SJCRH30 (cell line): ENCODE measurements around the gene UBL4A. TPM values are rescaled to one million over a fixed set of nuclear protein-coding genes. Genes with fewer than 3 reads are reported as not detected.

Experiments used
- DNase-seq, 2 experiments: peaks; one replicate each; pipeline ENCODE4 v3.0.0-alpha.2; 2015 to 2020
- H3K27ac ChIP-seq: fragments of 250-450 bp; sonication (Bioruptor Pico); 2 replicates; pipeline ENCODE4 v1.5.1; 2020; ENCODE audit warnings: mild to moderate bottlenecking, moderate library complexity
- H3K27me3 ChIP-seq: fragments of 250-450 bp; sonication (Bioruptor Pico); 2 replicates; pipeline ENCODE4 v1.5.1; 2020; ENCODE audit warnings: mild to moderate bottlenecking, moderate library complexity
- H3K36me3 ChIP-seq: fragments of 250-450 bp; sonication (Bioruptor Pico); 2 replicates; pipeline ENCODE4 v1.5.1; 2020; ENCODE audit warnings: mild to moderate bottlenecking, moderate library complexity
- H3K4me1 ChIP-seq: fragments of 250-450 bp; sonication (Bioruptor Pico); 2 replicates; pipeline ENCODE4 v1.5.1; 2020; ENCODE audit warnings: mild to moderate bottlenecking, moderate library complexity
- H3K4me3 ChIP-seq: fragments of 250-450 bp; sonication (Bioruptor Pico); 2 replicates; pipeline ENCODE4 v1.5.1; 2020; ENCODE audit warnings: mild to moderate bottlenecking, moderate library complexity
- H3K9me3 ChIP-seq: fragments of 250-450 bp; sonication (Bioruptor Pico); replicated peaks from 2 replicates; pipeline ENCODE4 v1.5.1; 2020; ENCODE audit warnings: mild to moderate bottlenecking, moderate library complexity
- total RNA-seq: library from RNA; depleted of rRNA; stranded (reverse); fragments of >200 nt; shearing (Covaris generic); gene quantifications from 2 replicates; pipeline ENCODE4 v1.2.3, GENCODE V29; 2014; rRNA removed

UBL4A gene
- total RNA-seq = 39.4 and 40.8 TPM in 2 replicates

- no peaks in the 10 kb centered on the region for H3K36me3 ChIP-seq
- H3K4me1 ChIP-seq = no peaks in the 10 kb centered on the region
- DNase-seq = peak; percentile 61 to 65
- H3K4me3 ChIP-seq = peak within 1 kb of the TSS; percentile 72
- no peaks in the 10 kb centered on the region for H3K27me3 ChIP-seq
- H3K27ac ChIP-seq = peak within 1 kb of the TSS; percentile 47; the same call in 1 of the 2 replicates
- no peaks in the 10 kb centered on the region for H3K9me3 ChIP-seq
These were observed at the start of gene UBL4A for GRCh38 chrX:154486396-154487207. TSS of gene UBL4A (minus strand) at chrX:154486615. CDS start at chrX:154486584, 31 bp downstream.

DNA sequence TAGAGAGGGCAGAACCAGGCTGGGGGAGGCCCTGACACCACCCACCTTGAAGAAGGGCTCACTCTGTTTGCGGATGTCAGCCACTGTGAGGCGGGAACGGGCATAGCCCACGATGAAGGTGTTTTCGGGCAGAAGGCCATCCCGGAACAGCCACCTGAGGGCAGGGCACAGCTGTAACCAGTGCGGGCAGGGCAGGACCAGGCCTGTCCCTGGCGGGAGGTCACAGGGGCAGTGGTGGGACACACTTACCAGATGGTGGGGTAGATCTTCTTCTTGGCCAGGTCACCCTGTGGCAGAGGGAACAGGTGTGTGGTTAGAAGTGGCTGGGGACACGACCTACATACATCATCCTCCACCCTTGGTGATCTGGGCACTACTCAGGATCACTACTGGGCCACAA lies 49.5 kb upstream of the UBL4A start:
- no peaks in the 10 kb centered on the region for H3K36me3 ChIP-seq

GRCh38 chrX:154534526-154535322 lies 48.3 kb upstream of the UBL4A start:
- no peaks in the 10 kb centered on the region for H3K4me1 ChIP-seq
- no peak overlapping the region for H3K4me3 ChIP-seq
- peak; percentile 78 to 81 for DNase-seq
- H3K36me3 ChIP-seq = no peaks in the 10 kb centered on the region
- H3K27ac ChIP-seq = no peak overlapping the region
- no peaks in the 10 kb centered on the region for H3K9me3 ChIP-seq
- H3K27me3 ChIP-seq = no peaks in the 10 kb centered on the region

More for the DNA sequence above, 49.5 kb upstream of the UBL4A start:
- Histone ChIP-seq H3K9me3 (no peaks in the 10 kb centered on the region), H3K4me3 (no peak overlapping the region), H3K27me3 (no peaks in the 10 kb centered on the region), H3K27ac (no peak overlapping the region), H3K4me1 (no peaks in the 10 kb centered on the region)
- no peak for DNase-seq

DNA sequence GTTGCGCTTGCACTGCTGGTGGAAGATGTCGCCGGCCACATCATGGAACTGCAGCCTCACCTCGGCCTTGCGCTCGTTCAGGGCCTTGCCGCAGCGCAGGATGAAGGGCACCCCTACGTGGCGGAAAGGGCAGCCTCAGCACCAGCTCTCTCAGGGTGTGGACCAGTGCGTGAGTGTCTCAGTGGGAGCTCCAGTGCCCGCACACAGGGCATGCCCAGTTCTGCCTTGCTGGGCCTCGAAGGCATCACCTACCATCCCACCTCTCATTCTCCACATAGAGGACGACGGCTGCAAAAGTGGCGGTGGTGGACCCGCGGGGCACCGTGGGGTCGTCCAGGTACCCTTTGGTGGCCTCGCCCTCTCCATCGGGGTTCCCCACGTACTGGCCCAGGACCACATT lies 46.3 kb upstream of the UBL4A start:
- no peak overlapping the region for H3K27ac ChIP-seq
- H3K27me3 ChIP-seq = no peaks in the 10 kb centered on the region
- no peak for DNase-seq
- no peaks in the 10 kb centered on the region for H3K9me3 ChIP-seq
- no peaks in the 10 kb centered on the region for H3K36me3 ChIP-seq
- H3K4me1 ChIP-seq = no peaks in the 10 kb centered on the region
- H3K4me3 ChIP-seq = no peak overlapping the region

DNA sequence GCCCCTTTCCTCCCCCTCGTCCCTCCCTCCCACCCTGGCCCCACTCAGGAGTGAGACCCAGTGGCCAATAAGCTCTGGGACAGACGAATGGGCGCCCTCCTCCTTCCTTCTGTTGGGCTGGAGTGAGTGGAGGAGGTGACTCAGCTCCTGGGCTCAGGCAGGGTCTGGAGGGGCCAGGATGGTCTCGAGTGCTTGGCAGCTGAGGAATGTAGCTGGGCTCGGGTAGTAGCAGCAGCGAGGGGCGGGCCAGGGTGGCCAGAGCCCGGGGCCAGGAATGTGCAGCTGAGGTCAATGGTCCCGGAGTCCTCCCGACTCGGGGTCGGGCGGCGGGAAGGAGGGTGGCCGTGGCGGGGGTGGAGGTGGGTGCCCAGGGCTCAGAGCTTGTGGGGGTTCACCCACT lies 45.2 kb upstream of the UBL4A start:
- H3K9me3 ChIP-seq = no peaks in the 10 kb centered on the region
- peak in 1 of 2 experiments; percentile 25 for DNase-seq
- no peaks in the 10 kb centered on the region for H3K36me3 ChIP-seq
- H3K27me3 ChIP-seq = no peaks in the 10 kb centered on the region
- H3K27ac ChIP-seq = no peak overlapping the region
- H3K4me1 ChIP-seq = peaks cover 4% of the 10 kb centered on the region; the same call in 1 of the 2 replicates
- H3K4me3 ChIP-seq = no peak overlapping the region

GRCh38 chrX:154530286-154530685 lies 43.9 kb upstream of the UBL4A start:
- Histone ChIP-seq H3K4me1 (peaks cover 4% of the 10 kb centered on the region; the same call in 1 of the 2 replicates), H3K9me3 (no peaks in the 10 kb centered on the region), H3K36me3 (no peaks in the 10 kb centered on the region), H3K4me3 (no peak overlapping the region), H3K27ac (no peak overlapping the region), H3K27me3 (no peaks in the 10 kb centered on the region)
- DNase-seq = no peak

- no peak for DNase-seq
- no peaks in the 10 kb centered on the region for H3K36me3 ChIP-seq
- no peak overlapping the region for H3K27ac ChIP-seq
- H3K4me3 ChIP-seq = no peak overlapping the region
- no peaks in the 10 kb centered on the region for H3K27me3 ChIP-seq
- H3K9me3 ChIP-seq = no peaks in the 10 kb centered on the region
- H3K4me1 ChIP-seq = peaks cover 4% of the 10 kb centered on the region; the same call in 1 of the 2 replicates
These were observed 42.8 kb upstream of the UBL4A start for GRCh38 chrX:154529206-154529612.

DNA sequence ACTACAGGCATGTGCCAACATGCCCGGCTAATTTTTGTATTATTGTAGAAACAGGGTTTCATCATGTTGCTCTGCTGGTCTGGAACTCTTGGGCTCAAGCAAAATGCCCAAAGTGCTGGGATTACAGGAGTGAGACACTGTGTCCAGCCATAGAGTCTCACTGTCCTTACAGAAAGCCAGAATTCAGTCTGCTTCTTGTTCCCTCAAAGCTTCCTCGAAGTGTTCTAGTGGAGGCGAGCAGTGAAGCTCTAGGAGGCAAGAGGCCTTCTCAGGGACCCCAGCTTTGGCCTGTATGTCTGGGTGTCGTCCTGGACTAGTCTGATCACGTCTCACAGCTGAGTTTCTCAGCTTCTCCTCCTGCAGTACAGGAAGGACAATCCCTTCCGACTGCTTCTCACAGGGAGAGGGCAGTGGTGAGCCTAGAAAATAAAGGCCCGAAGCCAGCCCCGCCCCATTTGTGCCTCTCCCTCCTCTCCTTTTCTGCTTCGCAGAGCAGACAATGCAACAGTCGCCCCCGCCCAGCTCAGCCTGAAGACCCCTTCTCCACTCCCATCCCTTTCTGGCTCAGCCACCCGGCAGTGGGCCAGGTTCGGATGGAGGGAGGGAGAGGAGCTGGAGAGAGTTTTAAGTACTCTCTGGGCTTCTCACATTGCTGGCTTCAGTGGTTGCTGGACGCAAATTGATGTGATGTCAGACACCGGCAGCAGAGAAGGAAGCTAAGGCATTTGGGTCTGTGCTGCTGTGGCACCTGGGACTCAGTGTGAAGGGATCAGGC lies 40.7 kb upstream of the UBL4A start:
- peak; percentile 74 to 80 for DNase-seq
- H3K27ac ChIP-seq = no peak overlapping the region; the same call in 1 of the 2 replicates
- no peaks in the 10 kb centered on the region for H3K9me3 ChIP-seq
- H3K36me3 ChIP-seq = no peaks in the 10 kb centered on the region
- H3K27me3 ChIP-seq = no peaks in the 10 kb centered on the region
- peaks cover 4% of the 10 kb centered on the region; the same call in 1 of the 2 replicates for H3K4me1 ChIP-seq
- H3K4me3 ChIP-seq = peak overlapping the region; percentile 38

GRCh38 chrX:154525606-154526490 lies 39.4 kb upstream of the UBL4A start:
- Histone ChIP-seq H3K36me3 (no peaks in the 10 kb centered on the region), H3K4me1 (peaks cover 4% of the 10 kb centered on the region; the same call in 1 of the 2 replicates), H3K9me3 (no peaks in the 10 kb centered on the region), H3K27me3 (no peaks in the 10 kb centered on the region), H3K4me3 (no peak overlapping the region), H3K27ac (no peak overlapping the region)
- DNase-seq = no peak

- no peaks in the 10 kb centered on the region for H3K9me3 ChIP-seq
- no peaks in the 10 kb centered on the region for H3K36me3 ChIP-seq
- no peaks in the 10 kb centered on the region for H3K4me1 ChIP-seq
- DNase-seq = no peak
- no peaks in the 10 kb centered on the region for H3K27me3 ChIP-seq
- H3K27ac ChIP-seq = no peak overlapping the region
- no peak overlapping the region for H3K4me3 ChIP-seq
These were observed 33.0 kb upstream of the UBL4A start for GRCh38 chrX:154519389-154519788.

DNA sequence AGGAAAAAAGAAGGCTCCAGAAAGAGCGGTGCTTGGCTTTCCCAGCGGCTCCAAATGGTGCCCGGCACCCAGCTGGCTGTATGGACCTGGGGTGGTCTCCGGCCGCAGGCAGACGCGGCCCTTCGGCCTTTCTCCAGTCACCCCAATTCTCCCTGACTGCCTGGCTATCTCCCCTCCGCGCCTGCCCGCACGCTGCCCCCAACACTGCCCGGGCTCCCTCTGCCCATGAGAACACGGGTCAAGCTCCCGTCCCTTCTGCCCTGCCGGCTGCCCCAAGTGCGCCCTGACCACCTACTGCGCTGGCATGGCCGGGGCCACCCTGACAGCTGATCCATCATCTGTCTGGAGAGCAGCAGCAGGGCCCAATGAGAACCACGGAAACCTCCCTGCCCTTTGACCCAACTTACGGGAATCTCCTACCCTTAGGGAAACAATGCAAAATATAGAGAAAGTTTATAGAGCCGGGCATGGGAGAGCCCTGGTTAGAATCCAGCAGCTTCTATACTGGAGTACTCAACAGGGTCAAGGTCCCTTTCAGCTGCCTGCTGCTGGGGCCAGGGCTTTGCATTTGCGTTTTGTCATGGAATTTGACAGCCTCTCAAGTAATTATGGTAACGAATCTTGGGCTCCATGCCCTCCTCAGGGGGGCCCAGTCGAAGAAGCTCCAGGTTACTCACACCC lies 30.8 kb upstream of the UBL4A start:
- H3K27ac ChIP-seq = peak overlapping the region; percentile 25; the same call in 1 of the 2 replicates
- no peaks in the 10 kb centered on the region for H3K27me3 ChIP-seq

DNA sequence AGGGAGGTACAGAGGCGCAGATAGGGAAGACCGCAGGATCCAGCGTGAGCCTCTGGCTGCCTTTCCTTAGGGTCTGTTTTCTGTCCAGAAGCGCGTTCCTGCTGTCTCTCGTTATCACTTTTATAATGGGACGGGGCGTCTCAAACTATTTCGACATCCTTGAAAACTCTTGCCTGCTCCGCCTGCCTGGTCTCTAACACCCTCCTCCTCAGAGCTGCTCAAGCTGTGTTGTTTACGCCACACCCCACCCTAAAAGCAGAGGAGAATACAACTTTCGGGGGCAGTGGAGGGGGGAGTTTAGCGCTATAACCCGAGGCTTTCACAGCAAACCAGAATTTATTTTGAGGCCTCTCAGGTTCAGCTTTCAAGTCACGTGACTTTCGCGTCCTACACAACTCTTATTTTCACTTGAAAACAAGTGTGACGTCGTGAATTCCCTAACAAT lies 30.3 kb upstream of the UBL4A start:
- H3K27me3 ChIP-seq = no peaks in the 10 kb centered on the region
- H3K27ac ChIP-seq = peak overlapping the region; percentile 25; the same call in 1 of the 2 replicates
- no peaks in the 10 kb centered on the region for H3K36me3 ChIP-seq
- no peaks in the 10 kb centered on the region for H3K4me1 ChIP-seq
- no peaks in the 10 kb centered on the region for H3K9me3 ChIP-seq
- peak in 1 of 2 experiments; percentile 34 for DNase-seq
- peak overlapping the region; percentile 94 for H3K4me3 ChIP-seq

More for the DNA sequence above, 30.8 kb upstream of the UBL4A start:
- Histone ChIP-seq H3K36me3 (no peaks in the 10 kb centered on the region), H3K4me1 (no peaks in the 10 kb centered on the region), H3K4me3 (peak overlapping the region; percentile 94), H3K9me3 (no peaks in the 10 kb centered on the region)
- no peak for DNase-seq
